ENCODE data around the gene TMEM232. TPM values are rescaled to one million over a fixed set of nuclear protein-coding genes. Genes with fewer than 3 reads are reported as not detected.

TMEM232 gene
- total RNA-seq, 1 donor from 2014 or later: not detected

DNA sequence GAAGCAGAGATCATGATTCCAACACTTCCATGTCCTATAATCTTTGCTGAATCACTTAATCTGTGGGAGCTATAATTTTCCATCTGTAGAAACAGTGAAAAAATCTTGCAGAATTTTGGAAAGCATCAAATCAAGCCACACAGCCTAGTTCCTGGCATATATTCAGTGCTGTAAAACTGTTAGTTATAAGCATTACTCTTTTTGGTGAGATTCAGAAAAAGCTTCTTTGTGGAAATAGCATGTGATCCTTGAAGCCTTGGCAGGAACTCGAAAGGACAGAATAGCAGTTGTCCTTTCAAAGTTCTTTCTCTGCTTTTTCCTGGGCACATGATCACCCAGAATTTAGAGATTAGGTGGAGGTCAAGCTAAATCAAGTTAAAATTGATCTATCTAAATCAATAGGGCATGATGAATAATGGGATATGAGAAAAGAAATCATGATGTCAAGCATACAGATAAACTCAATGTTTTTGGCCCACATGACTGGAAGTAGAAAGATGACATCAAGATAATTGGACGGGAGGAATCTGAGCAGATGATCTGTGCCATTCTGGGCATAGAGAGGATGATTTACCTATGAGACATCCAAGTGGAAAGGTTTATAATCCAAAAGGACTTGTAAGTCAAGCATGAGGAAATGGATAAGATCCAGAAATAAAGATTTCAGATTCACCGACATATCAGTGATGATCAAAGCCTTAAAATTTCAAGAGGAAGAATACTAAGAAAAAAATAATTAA, 73.1 kb downstream of the TMEM232 start:
- Histone ChIP-seq H3K4me3 (no peak overlapping the region), H3K4me1 (no peaks in the 10 kb centered on the region), H3K27me3 (no peaks in the 10 kb centered on the region), H3K27ac (no peak overlapping the region), H3K36me3 (no peaks in the 10 kb centered on the region), H3K9me3 (no peaks in the 10 kb centered on the region)
- no peak for DNase-seq (ENCODE audit: low spot score in 2 of 2)
- intact Hi-C loops (cut with DNase I): no loop called here
- TF ChIP-seq, protein P1, sequence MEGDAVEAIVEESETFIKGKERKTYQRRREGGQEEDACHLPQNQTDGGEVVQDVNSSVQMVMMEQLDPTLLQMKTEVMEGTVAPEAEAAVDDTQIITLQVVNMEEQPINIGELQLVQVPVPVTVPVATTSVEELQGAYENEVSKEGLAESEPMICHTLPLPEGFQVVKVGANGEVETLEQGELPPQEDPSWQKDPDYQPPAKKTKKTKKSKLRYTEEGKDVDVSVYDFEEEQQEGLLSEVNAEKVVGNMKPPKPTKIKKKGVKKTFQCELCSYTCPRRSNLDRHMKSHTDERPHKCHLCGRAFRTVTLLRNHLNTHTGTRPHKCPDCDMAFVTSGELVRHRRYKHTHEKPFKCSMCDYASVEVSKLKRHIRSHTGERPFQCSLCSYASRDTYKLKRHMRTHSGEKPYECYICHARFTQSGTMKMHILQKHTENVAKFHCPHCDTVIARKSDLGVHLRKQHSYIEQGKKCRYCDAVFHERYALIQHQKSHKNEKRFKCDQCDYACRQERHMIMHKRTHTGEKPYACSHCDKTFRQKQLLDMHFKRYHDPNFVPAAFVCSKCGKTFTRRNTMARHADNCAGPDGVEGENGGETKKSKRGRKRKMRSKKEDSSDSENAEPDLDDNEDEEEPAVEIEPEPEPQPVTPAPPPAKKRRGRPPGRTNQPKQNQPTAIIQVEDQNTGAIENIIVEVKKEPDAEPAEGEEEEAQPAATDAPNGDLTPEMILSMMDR (IDR thresholded peaks at IDR 0.05): no peak

DNA sequence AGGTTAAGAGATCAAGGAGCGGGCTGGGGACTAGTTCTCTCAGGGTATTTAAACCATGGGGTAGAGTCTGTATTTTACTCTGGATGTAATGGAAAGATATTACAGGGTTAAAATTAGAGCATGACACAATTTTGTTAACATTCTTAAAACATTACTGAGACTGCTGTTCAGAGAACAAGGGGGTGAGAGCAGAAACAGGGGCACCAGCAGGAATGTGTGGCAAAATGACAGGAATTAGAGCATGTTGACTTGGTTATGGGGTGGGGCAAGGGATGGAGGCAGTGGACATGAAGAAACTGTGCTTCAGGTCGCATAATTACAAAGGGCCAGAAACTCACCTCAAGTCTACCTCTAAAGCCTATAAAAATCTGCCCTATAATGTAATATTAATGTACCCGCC, 75.0 kb downstream of the TMEM232 start:
- H3K4me3 ChIP-seq: no peak overlapping the region
- TF ChIP-seq, protein P1 (IDR thresholded peaks at IDR 0.05): no peak
- H3K27ac ChIP-seq: no peak overlapping the region
- H3K4me1 ChIP-seq: no peaks in the 10 kb centered on the region
- no peaks in the 10 kb centered on the region for H3K27me3 ChIP-seq
- intact Hi-C loops (cut with DNase I): no loop called here
- DNase-seq (ENCODE audit: low spot score in 2 of 2): no peak
- H3K9me3 ChIP-seq: no peaks in the 10 kb centered on the region
- H3K36me3 ChIP-seq: no peaks in the 10 kb centered on the region

DNA sequence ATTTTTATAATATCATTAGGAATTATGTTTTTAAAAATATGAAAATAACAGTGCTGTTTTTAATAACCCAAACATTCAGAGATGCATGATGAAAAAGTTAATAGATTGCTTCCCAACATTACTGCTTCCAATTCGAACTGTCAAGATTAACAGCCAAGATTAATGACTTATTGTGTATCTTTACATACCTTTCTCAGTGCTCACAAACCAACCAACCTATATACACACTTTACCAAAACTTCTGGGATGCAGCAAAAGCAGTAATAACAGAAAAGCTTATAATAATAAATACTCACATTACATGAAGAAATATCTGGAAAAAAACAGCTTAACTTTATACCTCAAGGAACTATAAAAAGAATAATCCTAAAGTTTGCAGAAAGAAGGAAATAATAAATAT, 82.1 kb downstream of the TMEM232 start:
- Histone ChIP-seq H3K36me3 (no peaks in the 10 kb centered on the region), H3K4me3 (no peak overlapping the region), H3K4me1 (no peaks in the 10 kb centered on the region), H3K27me3 (no peaks in the 10 kb centered on the region), H3K27ac (no peak overlapping the region), H3K9me3 (no peaks in the 10 kb centered on the region)
- intact Hi-C loops (cut with DNase I): no loop called here
- TF ChIP-seq, protein P1 (IDR thresholded peaks at IDR 0.05): no peak
- DNase-seq (ENCODE audit: low spot score in 2 of 2): no peak

DNA sequence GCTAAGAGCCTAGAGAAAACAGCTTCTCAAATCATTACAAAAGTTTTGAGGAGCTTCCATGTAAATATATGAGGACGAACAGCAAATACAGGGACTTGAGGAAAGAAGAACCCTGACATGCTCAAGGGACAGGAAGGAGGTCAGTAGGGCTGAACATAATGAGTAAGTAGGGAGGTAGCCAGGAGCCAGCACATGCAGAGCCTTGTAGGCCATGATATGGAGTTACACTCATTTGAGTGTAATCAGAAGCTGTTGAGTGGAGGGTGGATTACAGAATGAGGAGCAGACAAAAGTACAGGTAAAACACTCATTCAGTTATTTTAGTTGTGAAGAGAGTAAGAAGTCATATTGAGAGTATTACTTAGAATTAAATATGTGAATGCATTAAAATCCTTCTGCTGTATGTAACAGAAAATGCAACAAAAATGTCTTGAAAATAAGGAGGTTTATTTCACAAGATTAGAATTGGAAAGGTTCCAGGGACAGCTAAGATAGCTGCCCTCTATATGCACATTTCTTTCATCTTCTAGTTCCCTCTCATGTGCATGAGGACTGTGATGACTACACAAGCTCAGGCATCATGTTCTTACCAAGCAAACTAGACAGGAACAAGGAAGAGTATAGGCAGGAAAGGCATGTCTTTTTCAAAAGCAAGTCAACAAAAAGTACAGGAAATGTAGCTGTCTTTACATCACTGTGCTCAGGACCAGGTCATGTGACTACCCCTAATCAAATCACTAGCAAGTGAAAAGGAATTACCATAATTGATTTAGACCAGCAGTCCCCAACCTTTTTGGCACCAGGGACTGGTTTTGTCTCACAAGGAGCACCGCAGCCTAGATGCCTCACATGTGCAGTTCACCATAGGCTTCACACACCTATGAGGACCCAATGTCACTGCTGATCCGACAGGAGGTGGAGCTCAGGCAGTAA, 87.2 kb downstream of the TMEM232 start:
- Histone ChIP-seq H3K4me1 (no peaks in the 10 kb centered on the region), H3K36me3 (no peaks in the 10 kb centered on the region), H3K4me3 (no peak overlapping the region), H3K27ac (no peak overlapping the region), H3K9me3 (no peaks in the 10 kb centered on the region), H3K27me3 (no peaks in the 10 kb centered on the region)
- DNase-seq (ENCODE audit: low spot score in 2 of 2): no peak
- intact Hi-C loops (cut with DNase I): no loop called here
- TF ChIP-seq, protein P1 (IDR thresholded peaks at IDR 0.05): no peak

DNA sequence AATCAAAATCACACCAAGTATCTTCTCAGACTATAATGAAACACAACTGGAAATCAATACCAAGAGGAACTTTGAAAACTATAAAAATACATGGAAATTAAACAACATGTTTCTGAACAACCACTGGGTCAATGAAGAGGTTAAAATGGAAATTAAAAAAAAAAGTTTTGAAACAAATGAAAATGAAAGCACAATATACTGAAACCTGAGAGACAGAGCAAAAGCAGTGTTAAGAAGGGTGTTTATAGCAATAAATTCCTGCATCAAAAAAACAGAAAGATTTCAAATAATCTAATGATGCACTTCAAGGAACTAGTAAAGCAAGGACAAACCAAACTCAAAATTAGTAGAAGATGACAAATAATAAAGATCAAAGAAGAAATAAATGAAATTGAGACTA, 92.0 kb downstream of the TMEM232 start:
- no peaks in the 10 kb centered on the region for H3K27me3 ChIP-seq
- H3K4me3 ChIP-seq: no peak overlapping the region
- no peak overlapping the region for H3K27ac ChIP-seq
- TF ChIP-seq, protein P1 (IDR thresholded peaks at IDR 0.05): no peak
- no peak for DNase-seq (ENCODE audit: low spot score in 2 of 2)
- H3K36me3 ChIP-seq: no peaks in the 10 kb centered on the region
- intact Hi-C loops (cut with DNase I): no loop called here
- H3K4me1 ChIP-seq: no peaks in the 10 kb centered on the region
- no peaks in the 10 kb centered on the region for H3K9me3 ChIP-seq

All from ascending aorta (tissue), 2 donors.